Astrocyte (in vitro differentiated cells and primary cell): ENCODE data around the gene CHL1. TPM values are rescaled to one million over a fixed set of nuclear protein-coding genes. Genes with fewer than 3 reads are reported as not detected.

ENCODE experiments used
- DNase-seq: peaks from one replicate; pipeline ENCODE4 v3.0.0-alpha.2; 2010; ENCODE audit warnings: low read depth
- FAIRE-seq: peaks from 2 replicates; lab custom pipeline; 2011; peaks lifted over from hg19 to GRCh38; lab: Jason Lieb, UNC
- H2AFZ ChIP-seq: 2 replicates; pipeline ENCODE4 v1.6.0; 2012; ENCODE audit warnings: low read depth, low read length, inconsistent platforms
- H3K27ac ChIP-seq: 2 replicates; pipeline ENCODE4 v1.5.1; 2011; ENCODE audit warnings: low read depth, low read length, inconsistent platforms
- H3K27me3 ChIP-seq: 2 replicates; pipeline ENCODE4 v1.6.0; 2011; ENCODE audit warnings: low read length, inconsistent platforms; ENCODE audit not compliant: insufficient read depth
- H3K36me3 ChIP-seq: 2 replicates; pipeline ENCODE4 v1.5.1; 2011; ENCODE audit warnings: low read length, inconsistent platforms; ENCODE audit not compliant: insufficient read depth
- H3K4me1 ChIP-seq: 2 replicates; pipeline ENCODE4 v1.5.1; 2011; ENCODE audit warnings: low read length, inconsistent platforms; ENCODE audit not compliant: insufficient read depth
- H3K4me2 ChIP-seq: 2 replicates; pipeline ENCODE4 v1.6.0; 2012; ENCODE audit warnings: low read length, inconsistent platforms
- H3K4me3 ChIP-seq: 2 replicates; pipeline ENCODE4 v1.5.1; 2011; ENCODE audit warnings: low read depth, mild to moderate bottlenecking, low read length, inconsistent platforms; ENCODE audit not compliant: insufficient read depth
- H3K79me2 ChIP-seq: 2 replicates; pipeline ENCODE4 v1.6.0; 2012; ENCODE audit warnings: mild to moderate bottlenecking, low read length, inconsistent platforms; ENCODE audit not compliant: insufficient read depth
- H3K9ac ChIP-seq: 2 replicates; pipeline ENCODE4 v1.6.0; 2012; ENCODE audit warnings: mild to moderate bottlenecking, low read length, inconsistent platforms
- H3K9me3 ChIP-seq: 2 replicates; pipeline ENCODE4 v1.5.1; 2012; ENCODE audit warnings: low read depth, mild to moderate bottlenecking, low read length, inconsistent platforms; ENCODE audit not compliant: insufficient read depth
- H4K20me1 ChIP-seq: 2 replicates; pipeline ENCODE4 v1.6.0; 2012; ENCODE audit warnings: low read length, inconsistent platforms; ENCODE audit not compliant: insufficient read depth
- H3K27ac Mint-ChIP-seq: one replicate; pipeline ENCODE4 v1.8.0; 2021; ENCODE audit warnings: mild to moderate bottlenecking, mixed read lengths; ENCODE audit not compliant: unreplicated experiment
- H3K27me3 Mint-ChIP-seq: one replicate; pipeline ENCODE4 v1.8.0; 2021; ENCODE audit warnings: low read depth, mixed read lengths; ENCODE audit not compliant: unreplicated experiment
- H3K36me3 Mint-ChIP-seq: one replicate; pipeline ENCODE4 v1.8.0; 2021; ENCODE audit warnings: low read depth, mixed read lengths; ENCODE audit not compliant: unreplicated experiment
- H3K4me1 Mint-ChIP-seq: one replicate; pipeline ENCODE4 v1.8.0; 2021; ENCODE audit warnings: low read depth, mixed read lengths; ENCODE audit not compliant: unreplicated experiment
- H3K4me3 Mint-ChIP-seq: one replicate; pipeline ENCODE4 v1.8.0; 2021; ENCODE audit warnings: mild to moderate bottlenecking, moderate library complexity, mixed read lengths; ENCODE audit not compliant: unreplicated experiment
- H3K9me3 Mint-ChIP-seq: one replicate; pipeline ENCODE4 v1.8.0; 2021; ENCODE audit warnings: mild to moderate bottlenecking, mixed read lengths; ENCODE audit not compliant: unreplicated experiment
- EZH2 ChIP-seq: IDR thresholded peaks from 2 replicates; pipeline ENCODE4 v1.6.1; 2012; ENCODE audit warnings: mild to moderate bottlenecking, low read length, inconsistent platforms; ENCODE audit not compliant: insufficient read depth
- total RNA-seq: library from RNA; stranded (reverse); gene quantifications from 2 replicates; pipeline ENCODE4 v1.2.1, GENCODE V29; 2021
- TF ChIP-seq, protein P1 (sequence below): IDR thresholded peaks from 2 replicates; pipeline ENCODE4 v1.5.1; 2011; ENCODE audit warnings: low read depth, mild to moderate bottlenecking, inconsistent platforms, low read length, moderate library complexity; ENCODE audit not compliant: insufficient read depth

Gene CHL1
- total RNA-seq, 1 donor from 2014 or later, result not detected

DNA sequence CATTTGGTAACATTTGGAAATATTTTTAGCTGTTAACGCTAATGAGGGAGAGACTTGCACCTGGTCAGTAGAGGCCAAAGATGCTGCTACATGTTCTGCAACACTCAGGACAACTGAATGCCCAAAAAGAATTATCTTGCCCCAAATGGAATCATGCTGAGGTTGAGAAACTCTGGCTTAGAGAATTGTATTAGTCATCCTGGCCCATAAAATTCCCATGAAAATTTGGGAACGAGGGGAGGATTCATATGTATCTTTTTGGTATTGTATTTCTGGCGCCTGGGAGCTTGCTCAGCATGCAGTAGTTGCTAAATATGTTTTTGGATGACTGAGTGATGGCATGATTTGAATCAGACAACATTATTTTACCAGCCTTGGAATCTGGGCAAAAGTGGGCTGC lies 59.9 kb downstream of the CHL1 start:
- Histone ChIP-seq H3K4me3 (no peak overlapping the region), H3K36me3 (no peaks in the 10 kb centered on the region), H3K79me2 (no peaks in the 10 kb centered on the region), H3K27ac (no peak overlapping the region), H4K20me1 (no peaks in the 10 kb centered on the region), H3K4me2 (no peak overlapping the region), H2AFZ (no peak overlapping the region), H3K9me3 (no peaks in the 10 kb centered on the region), H3K27me3 (no peaks in the 10 kb centered on the region), H3K9ac (no peak overlapping the region), H3K4me1 (no peaks in the 10 kb centered on the region)
- no peaks in the 10 kb centered on the region for H3K27me3 Mint-ChIP-seq
- H3K36me3 Mint-ChIP-seq, result no peaks in the 10 kb centered on the region
- TF ChIP-seq EZH2, result no peak
- TF ChIP-seq, protein P1, sequence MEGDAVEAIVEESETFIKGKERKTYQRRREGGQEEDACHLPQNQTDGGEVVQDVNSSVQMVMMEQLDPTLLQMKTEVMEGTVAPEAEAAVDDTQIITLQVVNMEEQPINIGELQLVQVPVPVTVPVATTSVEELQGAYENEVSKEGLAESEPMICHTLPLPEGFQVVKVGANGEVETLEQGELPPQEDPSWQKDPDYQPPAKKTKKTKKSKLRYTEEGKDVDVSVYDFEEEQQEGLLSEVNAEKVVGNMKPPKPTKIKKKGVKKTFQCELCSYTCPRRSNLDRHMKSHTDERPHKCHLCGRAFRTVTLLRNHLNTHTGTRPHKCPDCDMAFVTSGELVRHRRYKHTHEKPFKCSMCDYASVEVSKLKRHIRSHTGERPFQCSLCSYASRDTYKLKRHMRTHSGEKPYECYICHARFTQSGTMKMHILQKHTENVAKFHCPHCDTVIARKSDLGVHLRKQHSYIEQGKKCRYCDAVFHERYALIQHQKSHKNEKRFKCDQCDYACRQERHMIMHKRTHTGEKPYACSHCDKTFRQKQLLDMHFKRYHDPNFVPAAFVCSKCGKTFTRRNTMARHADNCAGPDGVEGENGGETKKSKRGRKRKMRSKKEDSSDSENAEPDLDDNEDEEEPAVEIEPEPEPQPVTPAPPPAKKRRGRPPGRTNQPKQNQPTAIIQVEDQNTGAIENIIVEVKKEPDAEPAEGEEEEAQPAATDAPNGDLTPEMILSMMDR, result no peak
- FAIRE-seq (no peak), DNase-seq (no peak)
- H3K4me3 Mint-ChIP-seq, result no peak overlapping the region
- peaks cover 1% of the 10 kb centered on the region for H3K9me3 Mint-ChIP-seq
- no peaks in the 10 kb centered on the region for H3K4me1 Mint-ChIP-seq
- H3K27ac Mint-ChIP-seq, result no peak overlapping the region

DNA sequence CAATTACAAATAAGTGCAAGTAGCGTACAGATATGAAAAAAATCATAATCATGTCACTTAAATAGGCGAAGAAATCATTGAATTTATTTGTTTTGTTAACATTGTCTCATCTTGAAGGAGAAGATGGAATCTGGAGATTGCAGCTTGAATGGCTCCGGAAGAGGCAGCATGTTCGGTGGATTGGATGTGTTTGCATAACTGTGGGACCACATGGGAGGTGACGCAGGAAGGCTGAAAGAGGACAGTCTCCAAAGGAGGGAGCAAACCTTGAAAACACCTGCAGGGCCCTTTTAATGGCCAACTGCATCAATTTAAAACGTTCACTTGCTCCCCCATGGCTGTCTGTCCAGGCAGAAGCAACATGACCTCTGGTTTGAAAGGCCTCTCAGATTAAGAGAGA lies 61.3 kb downstream of the CHL1 start:
- no peak overlapping the region for H3K9ac ChIP-seq
- H3K36me3 ChIP-seq, result no peaks in the 10 kb centered on the region
- no peak overlapping the region for H3K4me3 Mint-ChIP-seq
- no peaks in the 10 kb centered on the region for H3K4me1 Mint-ChIP-seq
- H3K27me3 ChIP-seq, result no peaks in the 10 kb centered on the region
- H3K4me1 ChIP-seq, result no peaks in the 10 kb centered on the region
- H3K9me3 ChIP-seq, result no peaks in the 10 kb centered on the region
- DNase-seq (no peak), FAIRE-seq (no peak)
- no peak overlapping the region for H3K4me3 ChIP-seq
- no peak overlapping the region for H3K27ac Mint-ChIP-seq
- H2AFZ ChIP-seq, result no peak overlapping the region
- no peaks in the 10 kb centered on the region for H4K20me1 ChIP-seq
- no peaks in the 10 kb centered on the region for H3K79me2 ChIP-seq
- peaks cover 1% of the 10 kb centered on the region for H3K9me3 Mint-ChIP-seq
- H3K27me3 Mint-ChIP-seq, result no peaks in the 10 kb centered on the region
- no peak overlapping the region for H3K27ac ChIP-seq
- TF ChIP-seq EZH2, result no peak
- TF ChIP-seq, protein P1, result no peak
- H3K4me2 ChIP-seq, result no peak overlapping the region
- H3K36me3 Mint-ChIP-seq, result no peaks in the 10 kb centered on the region

DNA sequence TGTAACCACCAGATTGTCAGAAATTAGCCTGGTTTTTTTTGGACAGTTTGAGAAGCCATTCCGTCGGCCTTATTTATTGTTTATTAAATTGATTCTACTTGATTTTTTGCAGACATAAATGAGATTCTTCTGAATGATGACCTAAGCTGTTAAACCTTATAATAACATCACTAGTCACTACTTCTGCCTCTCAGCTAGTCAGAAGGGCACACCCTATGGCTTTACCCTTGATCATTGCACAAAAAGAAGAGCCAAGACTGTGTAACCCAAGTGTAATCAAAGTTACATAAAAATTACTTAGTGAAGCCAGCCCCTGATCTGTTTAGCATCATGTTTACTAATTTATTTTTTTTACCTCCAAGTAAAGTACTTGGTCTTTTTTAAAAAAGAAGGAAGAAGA lies 64.3 kb downstream of the CHL1 start:
- H4K20me1 ChIP-seq, result no peaks in the 10 kb centered on the region
- no peaks in the 10 kb centered on the region for H3K4me1 Mint-ChIP-seq
- no peak for DNase-seq
- peaks cover 5% of the 10 kb centered on the region for H3K4me1 ChIP-seq
- H3K27ac ChIP-seq, result no peak overlapping the region
- H2AFZ ChIP-seq, result no peak overlapping the region
- no peaks in the 10 kb centered on the region for H3K79me2 ChIP-seq
- H3K36me3 ChIP-seq, result no peaks in the 10 kb centered on the region
- no peak overlapping the region for H3K4me2 ChIP-seq
- H3K36me3 Mint-ChIP-seq, result no peaks in the 10 kb centered on the region
- no peak for TF ChIP-seq EZH2
- TF ChIP-seq, protein P1, result no peak
- H3K27me3 ChIP-seq, result no peaks in the 10 kb centered on the region
- no peaks in the 10 kb centered on the region for H3K9me3 ChIP-seq
- H3K9me3 Mint-ChIP-seq, result peaks cover 4% of the 10 kb centered on the region
- no peak overlapping the region for H3K9ac ChIP-seq
- no peaks in the 10 kb centered on the region for H3K27me3 Mint-ChIP-seq
- H3K4me3 ChIP-seq, result no peak overlapping the region
- no peak for FAIRE-seq
- no peak overlapping the region for H3K4me3 Mint-ChIP-seq
- H3K27ac Mint-ChIP-seq, result no peak overlapping the region
